SK-N-SH (cell line): ENCODE results near the gene ITPRID2. TPM values are rescaled to one million over a fixed set of nuclear protein-coding genes. Genes with fewer than 3 reads are reported as not detected.

ENCODE experiments used
- CTCF ChIA-PET: fragments of 300-600, 350-600 bp; formaldehyde crosslinking; extraction: SDS; loops from one replicate; lab custom pipeline; 2021; lab: Yijun Ruan, JAX
- POLR2A ChIA-PET: fragments of 350-600 bp; sonication (Branson Sonifier 250); formaldehyde crosslinking; extraction: SDS; loops from one replicate; lab custom pipeline; 2020; ENCODE audit warnings: antibody characterized with exemption, inconsistent platforms; lab: Yijun Ruan, JAX
- DNase-seq: peaks from one replicate; pipeline ENCODE4 v3.0.0; 2012
- H2AFZ ChIP-seq: fragments of 200-600 bp; sonication (generic); 2 replicates; pipeline ENCODE4 v1.8.1; 2016; ENCODE audit warnings: antibody characterized with exemption, mild to moderate bottlenecking, low read depth
- H3F3A ChIP-seq: fragments of 200-600 bp; sonication (generic); replicated peaks from 2 replicates; pipeline ENCODE3; 2016; ENCODE audit warnings: antibody characterized with exemption, mild to moderate bottlenecking; ENCODE audit not compliant: insufficient read depth
- H3K27ac ChIP-seq, 2 experiments: fragments of 200-500 bp in 1 of 2; fragments of 200-600 bp in 1 of 2; sonication (Bioruptor generic) in 1 of 2; sonication (generic), shearing (Covaris generic) in 1 of 2; 2 replicates each; pipeline versions ENCODE4 v1.5.1 to v1.6.1; 2014 to 2016; ENCODE audit warnings: low read depth in 2 of 2, inconsistent platforms in 1 of 2, low read length in 1 of 2, mild to moderate bottlenecking in 1 of 2, mixed read lengths in 1 of 2
- H3K27me3 ChIP-seq: fragments of 200-600 bp; sonication (generic), shearing (Covaris generic); 2 replicates; pipeline ENCODE4 v1.6.1; 2016; ENCODE audit warnings: mixed run types; ENCODE audit not compliant: insufficient read depth
- H3K36me3 ChIP-seq, 2 experiments: fragments of 200-500 bp in 1 of 2; fragments of 200-600 bp in 1 of 2; sonication (Bioruptor generic) in 1 of 2; sonication (generic) in 1 of 2; replicated peaks in 1 of 2; 2 replicates each; pipeline versions ENCODE3 to v1.5.1; 2014 to 2016; ENCODE audit warnings: low read length in 1 of 2, mild to moderate bottlenecking in 1 of 2; ENCODE audit not compliant: insufficient read depth in 2 of 2, control insufficient read depth in 1 of 2
- H3K4me1 ChIP-seq, 2 experiments: fragments of 200-500 bp in 1 of 2; fragments of 200-600 bp in 1 of 2; sonication (Bioruptor generic) in 1 of 2; sonication (generic), shearing (Covaris generic) in 1 of 2; 2 replicates each; pipeline versions ENCODE4 v1.5.1 to v1.6.1; 2014 to 2016; ENCODE audit warnings: low read depth in 1 of 2, low read length in 1 of 2, mixed run types in 1 of 2; ENCODE audit not compliant: insufficient read depth in 2 of 2, control insufficient read depth in 1 of 2
- H3K4me2 ChIP-seq: fragments of 200-600 bp; sonication (generic), shearing (Covaris generic); 2 replicates; pipeline ENCODE4 v1.6.1; 2017; ENCODE audit warnings: mixed run types
- H3K4me3 ChIP-seq, 2 experiments: fragments of 200-500 bp in 1 of 2; fragments of 200-600 bp in 1 of 2; sonication (Bioruptor generic) in 1 of 2; sonication (generic), shearing (Covaris generic) in 1 of 2; 2 replicates each; pipeline versions ENCODE4 v1.5.1 to v1.8.1; 2014 to 2016; ENCODE audit warnings: low read depth in 2 of 2, inconsistent platforms in 1 of 2, low read length in 1 of 2, mild to moderate bottlenecking in 1 of 2, mixed read lengths in 1 of 2, moderate library complexity in 1 of 2
- H3K79me2 ChIP-seq: fragments of 200-600 bp; sonication (generic); 2 replicates; pipeline ENCODE4 v1.8.1; 2017; ENCODE audit warnings: mild to moderate bottlenecking; ENCODE audit not compliant: insufficient read depth
- H3K9ac ChIP-seq: fragments of 200-600 bp; sonication (generic); 2 replicates; pipeline ENCODE4 v1.6.1; 2017; ENCODE audit warnings: mixed run types
- H3K9me2 ChIP-seq: fragments of 200-600 bp; sonication (generic); 2 replicates; pipeline ENCODE4 v1.6.1; 2017; ENCODE audit warnings: mixed run types
- H3K9me3 ChIP-seq: fragments of 200-600 bp; sonication (generic); 2 replicates; pipeline ENCODE4 v1.6.1; 2017; ENCODE audit warnings: mixed run types, mild to moderate bottlenecking, moderate library complexity
- H4K20me1 ChIP-seq: fragments of 200-600 bp; sonication (generic); 2 replicates; pipeline ENCODE4 v1.6.1; 2017; ENCODE audit warnings: mild to moderate bottlenecking, mixed run types; ENCODE audit not compliant: insufficient read depth
- CHD2 ChIP-seq: fragments of 150-350 bp; IDR thresholded peaks from 2 replicates; pipeline ENCODE4 v1.6.1; 2018; ENCODE audit warnings: low read length; ENCODE audit not compliant: partially characterized antibody
- CTCF ChIP-seq: fragments of 200-600 bp; sonication (generic); IDR thresholded peaks from 2 replicates; pipeline ENCODE4 v1.6.1; 2017; ENCODE audit warnings: antibody characterized with exemption, mild to moderate bottlenecking, moderate library complexity
- FOXJ3 ChIP-seq: sonication (generic); formaldehyde crosslinking; IDR thresholded peaks from 2 replicates; pipeline ENCODE4 v1.5.1; 2020; ENCODE audit warnings: mild to moderate bottlenecking, missing genetic modification reagents
- FOXM1 ChIP-seq: IDR thresholded peaks from 2 replicates; pipeline ENCODE4 v1.4.0; 2012; ENCODE audit warnings: low read depth, mild to moderate bottlenecking
- JUND ChIP-seq: IDR thresholded peaks from 2 replicates; pipeline ENCODE4 v1.4.0; 2012
- MEF2A ChIP-seq: IDR thresholded peaks from 2 replicates; pipeline ENCODE4 v1.4.0; 2012; ENCODE audit warnings: low read depth, borderline replicate concordance
- POLR2AphosphoS5 ChIP-seq: IDR thresholded peaks from 2 replicates; pipeline ENCODE4 v1.6.1; 2012; ENCODE audit warnings: low read depth, low read length
- RAD21 ChIP-seq: IDR thresholded peaks from 2 replicates; pipeline ENCODE4 v1.6.1; 2012; ENCODE audit warnings: mild to moderate bottlenecking, low read length
- RCOR1 ChIP-seq: fragments of 150-350 bp; IDR thresholded peaks from 2 replicates; pipeline ENCODE4 v1.6.1; 2017; ENCODE audit warnings: antibody characterized with exemption, low read length
- RFX5 ChIP-seq: IDR thresholded peaks from 2 replicates; pipeline ENCODE4 v1.6.1; 2012; ENCODE audit warnings: mild to moderate bottlenecking, improper control_type of control experiment, low read length
- RXRA ChIP-seq: IDR thresholded peaks from 2 replicates; pipeline ENCODE4 v1.4.0; 2012; ENCODE audit warnings: low read depth, mild to moderate bottlenecking, borderline replicate concordance
- SIN3A ChIP-seq: IDR thresholded peaks from 2 replicates; pipeline ENCODE4 v1.6.1; 2012; ENCODE audit warnings: low read depth, mild to moderate bottlenecking, low read length, moderate library complexity, borderline replicate concordance
- SMC3 ChIP-seq: IDR thresholded peaks from 2 replicates; pipeline ENCODE4 v1.6.1; 2012; ENCODE audit warnings: low read depth, low read length, improper control_type of control experiment
- TAF1 ChIP-seq: IDR thresholded peaks from 2 replicates; pipeline ENCODE4 v1.6.1; 2012; ENCODE audit warnings: low read depth, mild to moderate bottlenecking, low read length, moderate library complexity, borderline replicate concordance
- TCF12 ChIP-seq: IDR thresholded peaks from 2 replicates; pipeline ENCODE4 v1.4.0; 2012
- TEAD4 ChIP-seq: IDR thresholded peaks from 2 replicates; pipeline ENCODE4 v1.4.0; 2012; ENCODE audit warnings: mild to moderate bottlenecking, borderline replicate concordance; ENCODE audit not compliant: insufficient read depth
- WGBS: methylation state at CpG from one replicate; pipeline ENCODE4 v1.1.6; 2017; ENCODE audit warnings: low lambda C conversion rate; 5-methylcytosine and 5-hydroxymethylcytosine counted together
- polyA plus RNA-seq, 3 experiments: library from polyadenylated mRNA; depleted of rRNA; stranded (reverse); fragments of >200 nt; gene quantifications; 2 replicates each; pipeline ENCODE4 v1.2.3, GENCODE V29; 2012
- TF ChIP-seq, protein P1 (sequence below): IDR thresholded peaks from 2 replicates; pipeline ENCODE4 v1.4.0; 2012; ENCODE audit warnings: low read depth
- TF ChIP-seq, protein P2 (sequence below): fragments of 150-350 bp; IDR thresholded peaks from 2 replicates; pipeline ENCODE4 v1.6.1; 2017; ENCODE audit warnings: antibody characterized with exemption, low read length, low read depth, borderline replicate concordance
- TF ChIP-seq, protein P3 (sequence below): IDR thresholded peaks from 2 replicates; pipeline ENCODE4; 2012
- TF ChIP-seq, protein P4 (sequence below): IDR thresholded peaks from 2 replicates; pipeline ENCODE4 v1.6.1; 2012; ENCODE audit warnings: mild to moderate bottlenecking, low read depth, low read length, moderate library complexity

ITPRID2 gene
- polyA plus RNA-seq, 1 of the 3 experiments (the other 2 are of a cell fraction), result 41.9 TPM

DNA sequence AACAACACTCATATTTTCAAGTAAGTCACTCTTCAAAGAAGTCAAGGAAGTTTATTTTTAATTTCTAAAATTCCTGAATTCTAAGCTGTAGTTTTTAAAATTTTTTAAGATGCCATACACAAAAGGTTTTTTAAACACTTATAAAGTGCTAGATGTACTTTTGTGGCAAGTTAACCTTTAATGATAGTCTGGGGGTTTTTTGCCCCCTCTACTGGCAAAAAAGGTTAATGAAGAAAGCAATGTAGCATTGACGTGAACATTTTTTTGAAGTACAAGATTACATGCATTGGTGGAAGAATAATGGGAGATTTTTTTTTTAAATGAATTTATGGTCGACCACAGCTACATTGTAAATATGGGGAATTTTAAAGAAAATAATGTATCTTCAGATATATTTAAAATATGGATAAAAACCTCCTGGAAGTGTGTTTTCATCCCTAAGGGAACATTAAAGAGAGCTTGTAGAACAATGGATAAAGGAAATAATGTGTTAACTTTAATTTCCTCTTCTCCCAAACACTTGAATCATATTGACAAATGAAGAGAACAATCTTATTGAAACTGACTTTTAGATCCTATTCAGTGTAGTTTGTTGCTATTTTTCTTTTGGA lies 12.6 kb downstream of the ITPRID2 start:
- peaks cover 88 to 95% of the 10 kb centered on the region in 2 experiments for H3K36me3 ChIP-seq
- H3K27ac ChIP-seq, result peak overlapping the region; percentile 14; a peak in 1 of 4 replicates
- no peaks in the 10 kb centered on the region for H3K9me3 ChIP-seq
- WGBS, result 24% methylated on average over 2 of the region's 2 CpGs
- no peak overlapping the region; the same call in 1 of the 2 replicates for H3K4me2 ChIP-seq
- H3K27me3 ChIP-seq, result no peaks in the 10 kb centered on the region
- ChIA-PET POLR2A (no interaction called here), CTCF (interaction anchor here (0.6 to 2.5 kb wide), 40 partner anchors 8 to 1780 kb away, joined by 3 to 20 read pairs (median 4); partner anchors contain the start of gene ITPRID2)
- TF ChIP-seq SMC3 (peak; percentile 62), FOXJ3 (CRISPR knock-in tag) (no peak), TAF1 (no peak), TCF12 (no peak), CTCF (peak; percentile 78), FOXM1 (no peak), RCOR1 (no peak), SIN3A (no peak), RFX5 (no peak), RAD21 (peak; percentile 70)
- TF ChIP-seq, protein P1, sequence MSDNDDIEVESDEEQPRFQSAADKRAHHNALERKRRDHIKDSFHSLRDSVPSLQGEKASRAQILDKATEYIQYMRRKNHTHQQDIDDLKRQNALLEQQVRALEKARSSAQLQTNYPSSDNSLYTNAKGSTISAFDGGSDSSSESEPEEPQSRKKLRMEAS, result no peak
- TF ChIP-seq, protein P2, sequence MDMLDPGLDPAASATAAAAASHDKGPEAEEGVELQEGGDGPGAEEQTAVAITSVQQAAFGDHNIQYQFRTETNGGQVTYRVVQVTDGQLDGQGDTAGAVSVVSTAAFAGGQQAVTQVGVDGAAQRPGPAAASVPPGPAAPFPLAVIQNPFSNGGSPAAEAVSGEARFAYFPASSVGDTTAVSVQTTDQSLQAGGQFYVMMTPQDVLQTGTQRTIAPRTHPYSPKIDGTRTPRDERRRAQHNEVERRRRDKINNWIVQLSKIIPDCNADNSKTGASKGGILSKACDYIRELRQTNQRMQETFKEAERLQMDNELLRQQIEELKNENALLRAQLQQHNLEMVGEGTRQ, result no peak
- H3F3A ChIP-seq, result peaks cover 6% of the 10 kb centered on the region
- DNase-seq, result peak; percentile 34
- H3K4me1 ChIP-seq, result peaks cover 0 to 3% of the 10 kb centered on the region in 2 experiments; a peak in 2 of 4 replicates
- H3K9ac ChIP-seq, result no peak overlapping the region
- H4K20me1 ChIP-seq, result no peaks in the 10 kb centered on the region; the same call in 1 of the 2 replicates
- H3K4me3 ChIP-seq, result no peak overlapping the region; a peak in 1 of 4 replicates
- no peak overlapping the region for H2AFZ ChIP-seq
- no peaks in the 10 kb centered on the region for H3K9me2 ChIP-seq
- peaks cover 64% of the 10 kb centered on the region for H3K79me2 ChIP-seq

- H3K36me3 ChIP-seq, result peaks cover 88 to 94% of the 10 kb centered on the region in 2 experiments
- TF ChIP-seq RCOR1 (no peak), RXRA (no peak), TEAD4 (no peak), CHD2 (no peak), SIN3A (no peak), RFX5 (no peak), JUND (no peak), MEF2A (no peak), FOXJ3 (CRISPR knock-in tag) (no peak), SMC3 (no peak), POLR2AphosphoS5 (no peak)
- TF ChIP-seq, protein P3, sequence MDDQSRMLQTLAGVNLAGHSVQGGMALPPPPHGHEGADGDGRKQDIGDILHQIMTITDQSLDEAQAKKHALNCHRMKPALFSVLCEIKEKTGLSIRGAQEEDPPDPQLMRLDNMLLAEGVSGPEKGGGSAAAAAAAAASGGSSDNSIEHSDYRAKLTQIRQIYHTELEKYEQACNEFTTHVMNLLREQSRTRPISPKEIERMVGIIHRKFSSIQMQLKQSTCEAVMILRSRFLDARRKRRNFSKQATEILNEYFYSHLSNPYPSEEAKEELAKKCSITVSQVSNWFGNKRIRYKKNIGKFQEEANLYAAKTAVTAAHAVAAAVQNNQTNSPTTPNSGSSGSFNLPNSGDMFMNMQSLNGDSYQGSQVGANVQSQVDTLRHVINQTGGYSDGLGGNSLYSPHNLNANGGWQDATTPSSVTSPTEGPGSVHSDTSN, result no peak
- TF ChIP-seq, protein P4, sequence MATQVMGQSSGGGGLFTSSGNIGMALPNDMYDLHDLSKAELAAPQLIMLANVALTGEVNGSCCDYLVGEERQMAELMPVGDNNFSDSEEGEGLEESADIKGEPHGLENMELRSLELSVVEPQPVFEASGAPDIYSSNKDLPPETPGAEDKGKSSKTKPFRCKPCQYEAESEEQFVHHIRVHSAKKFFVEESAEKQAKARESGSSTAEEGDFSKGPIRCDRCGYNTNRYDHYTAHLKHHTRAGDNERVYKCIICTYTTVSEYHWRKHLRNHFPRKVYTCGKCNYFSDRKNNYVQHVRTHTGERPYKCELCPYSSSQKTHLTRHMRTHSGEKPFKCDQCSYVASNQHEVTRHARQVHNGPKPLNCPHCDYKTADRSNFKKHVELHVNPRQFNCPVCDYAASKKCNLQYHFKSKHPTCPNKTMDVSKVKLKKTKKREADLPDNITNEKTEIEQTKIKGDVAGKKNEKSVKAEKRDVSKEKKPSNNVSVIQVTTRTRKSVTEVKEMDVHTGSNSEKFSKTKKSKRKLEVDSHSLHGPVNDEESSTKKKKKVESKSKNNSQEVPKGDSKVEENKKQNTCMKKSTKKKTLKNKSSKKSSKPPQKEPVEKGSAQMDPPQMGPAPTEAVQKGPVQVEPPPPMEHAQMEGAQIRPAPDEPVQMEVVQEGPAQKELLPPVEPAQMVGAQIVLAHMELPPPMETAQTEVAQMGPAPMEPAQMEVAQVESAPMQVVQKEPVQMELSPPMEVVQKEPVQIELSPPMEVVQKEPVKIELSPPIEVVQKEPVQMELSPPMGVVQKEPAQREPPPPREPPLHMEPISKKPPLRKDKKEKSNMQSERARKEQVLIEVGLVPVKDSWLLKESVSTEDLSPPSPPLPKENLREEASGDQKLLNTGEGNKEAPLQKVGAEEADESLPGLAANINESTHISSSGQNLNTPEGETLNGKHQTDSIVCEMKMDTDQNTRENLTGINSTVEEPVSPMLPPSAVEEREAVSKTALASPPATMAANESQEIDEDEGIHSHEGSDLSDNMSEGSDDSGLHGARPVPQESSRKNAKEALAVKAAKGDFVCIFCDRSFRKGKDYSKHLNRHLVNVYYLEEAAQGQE, result no peak
Measured at GRCh38 chr2:181907057-181907456, 15.5 kb downstream of the ITPRID2 start.

More at GRCh38 chr2:181907057-181907456, 15.5 kb downstream of the ITPRID2 start:
- no peak overlapping the region for H2AFZ ChIP-seq
- no peak overlapping the region for H3K4me3 ChIP-seq
- no peak for DNase-seq
- H3K9me2 ChIP-seq, result no peaks in the 10 kb centered on the region
- peaks cover 0 to 3% of the 10 kb centered on the region in 2 experiments; a peak in 3 of 4 replicates for H3K4me1 ChIP-seq
- no peaks in the 10 kb centered on the region; the same call in 1 of the 2 replicates for H4K20me1 ChIP-seq
- H3K79me2 ChIP-seq, result peaks cover 60% of the 10 kb centered on the region
- ChIA-PET CTCF (interaction anchor here (1.2 kb wide), 1 partner anchor 16 kb away, joined by 4 read pairs; the partner anchor contains the start of gene ITPRID2), POLR2A (no interaction called here)
- H3F3A ChIP-seq, result peaks cover 11% of the 10 kb centered on the region
- no peak overlapping the region for H3K4me2 ChIP-seq
- H3K27me3 ChIP-seq, result no peaks in the 10 kb centered on the region
- H3K9ac ChIP-seq, result no peak overlapping the region
- H3K9me3 ChIP-seq, result no peaks in the 10 kb centered on the region
- H3K27ac ChIP-seq, result no peak overlapping the region
